Measurements from ENCODE around the gene TMX3.

Gene TMX3

DNA sequence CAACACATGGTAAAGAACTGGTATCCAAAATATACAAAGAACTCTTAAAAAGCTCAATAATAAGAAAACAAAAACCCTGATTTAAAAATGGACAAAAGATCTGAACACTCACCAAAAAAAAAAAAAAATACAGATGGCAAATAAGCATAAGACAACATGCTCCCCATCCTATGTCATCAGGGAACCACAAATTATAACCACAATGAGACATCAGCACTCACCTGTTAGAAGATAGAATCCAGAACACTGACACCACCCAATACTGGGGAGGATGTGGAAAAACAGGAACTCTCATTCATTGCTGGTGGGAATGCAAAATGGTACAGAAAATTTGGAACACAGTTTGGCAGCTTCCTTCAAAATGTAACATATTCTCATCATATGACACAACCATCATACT lies 66.7 kb downstream of the TMX3 start:
- DNase-seq (ENCODE audit: low read depth in 2 of 2) = no peak
- TF ChIP-seq CTCF (IDR thresholded peaks at IDR 0.05; ENCODE audit: low read depth, low read length) = no peak
- no peak overlapping the region for H3K4me3 ChIP-seq (replicated peaks in 1 of 2; ENCODE audit: low read depth in 2 of 2, low read length in 2 of 2)

- no peak overlapping the region for H3K4me3 ChIP-seq (replicated peaks in 1 of 2; ENCODE audit: low read depth in 2 of 2, low read length in 2 of 2)
- TF ChIP-seq CTCF (IDR thresholded peaks at IDR 0.05; ENCODE audit: low read depth, low read length) = no peak
- DNase-seq (ENCODE audit: low read depth in 2 of 2) = no peak
Measured at GRCh38 chr18:68642003-68642402, 72.9 kb downstream of the TMX3 start.

DNA sequence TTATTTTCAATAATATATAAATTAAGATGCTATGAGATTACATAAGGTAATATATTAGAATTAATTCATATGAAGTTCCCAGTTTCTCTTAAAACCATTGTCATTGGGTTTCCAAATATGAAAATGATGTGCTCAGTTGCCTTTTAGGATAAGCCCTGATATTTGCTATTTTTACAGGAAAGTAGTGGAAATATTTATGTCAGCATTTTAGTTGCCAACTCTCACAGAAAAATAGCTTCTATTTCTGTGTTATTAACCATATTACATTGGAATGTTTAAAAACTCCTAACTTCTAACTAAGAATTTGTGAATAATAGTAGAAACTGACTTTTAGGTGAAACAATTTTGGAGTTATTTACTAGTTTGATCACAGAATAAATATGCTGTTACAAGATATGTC lies 74.0 kb downstream of the TMX3 start:
- DNase-seq (ENCODE audit: low read depth in 2 of 2) = no peak
- no peak for TF ChIP-seq CTCF (IDR thresholded peaks at IDR 0.05; ENCODE audit: low read depth, low read length)
- no peak overlapping the region for H3K4me3 ChIP-seq (replicated peaks in 1 of 2; ENCODE audit: low read depth in 2 of 2, low read length in 2 of 2)

- no peak for DNase-seq (ENCODE audit: low read depth in 2 of 2)
- no peak for TF ChIP-seq CTCF (IDR thresholded peaks at IDR 0.05; ENCODE audit: low read depth, low read length)
- no peak overlapping the region for H3K4me3 ChIP-seq (replicated peaks in 1 of 2; ENCODE audit: low read depth in 2 of 2, low read length in 2 of 2)
Measured at GRCh38 chr18:68638613-68639012, 76.3 kb downstream of the TMX3 start.

- no peak for TF ChIP-seq CTCF (IDR thresholded peaks at IDR 0.05; ENCODE audit: low read depth, low read length)
- no peak overlapping the region for H3K4me3 ChIP-seq (replicated peaks in 1 of 2; ENCODE audit: low read depth in 2 of 2, low read length in 2 of 2)
- DNase-seq (ENCODE audit: low read depth in 2 of 2) = no peak
Measured at GRCh38 chr18:68627812-68628211, 87.1 kb downstream of the TMX3 start.
